ENCODE measurements around the gene CASP10.

CASP10 gene

DNA sequence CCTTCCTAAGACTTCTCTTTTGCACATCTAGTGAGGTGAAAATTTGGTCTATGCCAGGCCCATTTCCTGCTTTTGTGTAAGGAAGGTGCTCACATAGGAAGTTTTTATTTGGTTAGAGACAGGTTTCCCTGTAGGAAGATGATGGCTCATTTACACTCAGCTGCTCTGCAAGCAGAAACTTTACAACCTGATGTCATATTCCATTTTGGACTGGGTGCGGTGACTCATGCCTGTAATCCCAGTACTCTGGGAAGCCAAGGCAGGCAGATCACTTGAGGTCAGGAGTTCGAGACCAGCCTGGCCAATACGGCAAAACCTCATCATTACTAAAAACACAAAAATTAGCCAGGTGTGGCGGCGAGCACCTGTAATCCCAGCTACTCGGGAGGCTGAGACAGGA lies 35.8 kb downstream of the CASP10 start:
- Histone ChIP-seq H3K14ac (ENCODE audit: low read length in 2 of 2) (no peak overlapping the region), H4K8ac (ENCODE audit: low read length) (no peak overlapping the region), H3K9me3 (ENCODE audit: control insufficient read depth, low read length) (no peaks in the 10 kb centered on the region), H2BK15ac (ENCODE audit: low read depth, poor library complexity, severe bottlenecking) (no peak overlapping the region), H3K4me1 (ENCODE audit: control insufficient read depth, insufficient read depth, low read depth, low read length) (peaks cover 2% of the 10 kb centered on the region), H2AFZ (ENCODE audit: low read depth, low read length) (no peak overlapping the region), H2BK5ac (ENCODE audit: low read depth, low read length, poor library complexity, severe bottlenecking) (no peak overlapping the region), H3K23ac (ENCODE audit: low read length in 2 of 2) (no peak overlapping the region), H2BK12ac (ENCODE audit: low read length in 2 of 2) (no peak overlapping the region), H3K79me1 (replicated peaks; ENCODE audit: low read length, poor library complexity, severe bottlenecking) (no peaks in the 10 kb centered on the region), H3K27ac (ENCODE audit: low read length, poor library complexity, severe bottlenecking) (no peak overlapping the region), H3K18ac (ENCODE audit: low read depth in 1 of 2, low read length in 2 of 2) (no peak overlapping the region), H3K27me3 (ENCODE audit: control insufficient read depth in 1 of 2, insufficient read depth in 1 of 2, low read length in 2 of 2) (no peaks in the 10 kb centered on the region), H3K4me3 (ENCODE audit: insufficient read depth in 1 of 2, low read depth in 1 of 2, low read length in 2 of 2) (no peak overlapping the region), H2BK120ac (ENCODE audit: low read depth, low read length) (no peak overlapping the region), H3K4ac (ENCODE audit: low read depth in 1 of 2, low read length in 2 of 2) (no peak overlapping the region), H2AK5ac (ENCODE audit: low read length, severe bottlenecking) (no peak overlapping the region), H4K91ac (ENCODE audit: low read length) (no peak overlapping the region), H3K9ac (ENCODE audit: low read length) (no peak overlapping the region), H3K4me2 (ENCODE audit: low read length, poor library complexity, severe bottlenecking) (no peak overlapping the region), H3K36me3 (ENCODE audit: control insufficient read depth in 1 of 2, insufficient read depth in 2 of 2, low read depth in 1 of 2, low read length in 2 of 2) (peaks cover 0 to 11% of the 10 kb centered on the region in 2 experiments)
- WGBS = 97% methylated on average over 6 of the region's 6 CpGs
- no peak for DNase-seq

DNA sequence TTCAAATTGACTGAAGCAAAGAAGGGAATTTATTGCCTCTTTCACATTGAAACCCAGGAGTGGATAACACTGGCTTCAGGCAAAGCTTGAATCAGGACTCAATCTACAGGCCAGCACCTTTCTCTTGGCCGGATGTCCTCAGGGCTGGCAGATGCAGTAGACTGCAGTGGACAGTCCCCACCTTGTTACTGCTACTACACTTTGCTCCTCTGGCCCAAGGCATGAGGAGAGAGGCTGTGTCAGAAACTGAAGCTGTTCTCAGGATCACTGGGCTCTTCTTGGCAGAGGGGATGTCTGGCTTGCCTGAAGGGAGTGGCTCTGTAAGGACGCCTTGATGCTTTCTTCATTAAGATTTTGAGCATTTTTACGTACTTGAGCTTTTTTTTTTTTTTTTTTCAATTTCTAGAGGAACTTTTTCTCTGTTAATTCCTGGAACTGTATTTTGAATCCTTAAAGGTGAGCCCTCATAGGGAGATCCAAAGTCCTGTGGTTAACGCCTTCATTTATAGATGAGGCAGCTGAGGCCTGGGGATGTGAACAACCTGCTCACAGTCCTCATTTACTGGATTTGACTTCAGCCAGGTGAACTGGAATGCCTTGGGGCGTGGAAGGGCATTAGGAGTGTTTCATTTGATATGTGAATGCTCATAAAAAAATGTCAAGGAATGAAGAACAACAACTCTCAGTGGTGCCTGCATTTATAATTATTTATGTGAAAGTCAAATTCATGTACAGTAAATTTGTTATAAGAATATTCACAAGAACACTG lies 36.6 kb downstream of the CASP10 start:
- Histone ChIP-seq H3K14ac (ENCODE audit: low read length in 2 of 2) (no peak overlapping the region), H3K9ac (ENCODE audit: low read length) (no peak overlapping the region), H3K36me3 (ENCODE audit: control insufficient read depth in 1 of 2, insufficient read depth in 2 of 2, low read depth in 1 of 2, low read length in 2 of 2) (peaks cover 0 to 11% of the 10 kb centered on the region in 2 experiments), H3K18ac (ENCODE audit: low read depth in 1 of 2, low read length in 2 of 2) (no peak overlapping the region), H3K27ac (ENCODE audit: low read length, poor library complexity, severe bottlenecking) (no peak overlapping the region), H3K4me1 (ENCODE audit: control insufficient read depth, insufficient read depth, low read depth, low read length) (peaks cover 2% of the 10 kb centered on the region), H3K4ac (ENCODE audit: low read depth in 1 of 2, low read length in 2 of 2) (no peak overlapping the region), H4K8ac (ENCODE audit: low read length) (no peak overlapping the region), H3K4me2 (ENCODE audit: low read length, poor library complexity, severe bottlenecking) (no peak overlapping the region), H2BK120ac (ENCODE audit: low read depth, low read length) (no peak overlapping the region), H3K4me3 (ENCODE audit: insufficient read depth in 1 of 2, low read depth in 1 of 2, low read length in 2 of 2) (no peak overlapping the region), H3K23ac (ENCODE audit: low read length in 2 of 2) (no peak overlapping the region), H2AFZ (ENCODE audit: low read depth, low read length) (no peak overlapping the region), H2AK5ac (ENCODE audit: low read length, severe bottlenecking) (no peak overlapping the region), H2BK5ac (ENCODE audit: low read depth, low read length, poor library complexity, severe bottlenecking) (no peak overlapping the region), H3K9me3 (ENCODE audit: control insufficient read depth, low read length) (no peaks in the 10 kb centered on the region), H3K79me1 (replicated peaks; ENCODE audit: low read length, poor library complexity, severe bottlenecking) (no peaks in the 10 kb centered on the region), H2BK15ac (ENCODE audit: low read depth, poor library complexity, severe bottlenecking) (no peak overlapping the region), H3K27me3 (ENCODE audit: control insufficient read depth in 1 of 2, insufficient read depth in 1 of 2, low read length in 2 of 2) (no peaks in the 10 kb centered on the region), H2BK12ac (ENCODE audit: low read length in 2 of 2) (no peak overlapping the region), H4K91ac (ENCODE audit: low read length) (no peak overlapping the region)
- DNase-seq = no peak
- WGBS = 83% methylated on average over 4 of the region's 5 CpGs

DNA sequence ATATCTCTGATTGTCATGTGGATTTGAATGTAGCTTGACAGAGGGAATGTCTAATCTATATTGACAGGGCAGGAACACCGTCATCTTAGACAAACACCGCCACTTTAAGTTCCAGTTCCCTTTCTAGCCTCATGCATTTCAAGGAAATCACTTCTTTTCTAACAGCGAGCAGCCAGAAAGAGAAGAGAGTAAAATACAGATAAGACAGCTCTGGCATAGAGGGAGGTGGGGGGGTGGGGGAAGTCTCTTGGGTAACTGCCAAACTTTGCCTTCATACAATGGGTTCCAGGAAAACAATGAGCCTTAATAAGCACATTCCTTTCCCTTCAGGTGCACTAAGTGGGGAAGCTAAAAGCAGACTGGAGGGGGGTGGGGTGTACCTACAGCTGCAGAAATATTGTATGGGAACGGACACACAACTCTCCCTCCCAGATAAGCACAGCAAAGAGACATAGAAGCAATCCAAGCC lies 37.2 kb downstream of the CASP10 start:
- Histone ChIP-seq H2AK5ac (ENCODE audit: low read length, severe bottlenecking) (no peak overlapping the region), H2BK15ac (ENCODE audit: low read depth, poor library complexity, severe bottlenecking) (no peak overlapping the region), H3K27me3 (ENCODE audit: control insufficient read depth in 1 of 2, insufficient read depth in 1 of 2, low read length in 2 of 2) (no peaks in the 10 kb centered on the region), H3K4me3 (ENCODE audit: insufficient read depth in 1 of 2, low read depth in 1 of 2, low read length in 2 of 2) (no peak overlapping the region), H2BK120ac (ENCODE audit: low read depth, low read length) (no peak overlapping the region), H3K23ac (ENCODE audit: low read length in 2 of 2) (no peak overlapping the region), H4K91ac (ENCODE audit: low read length) (no peak overlapping the region), H2AFZ (ENCODE audit: low read depth, low read length) (no peak overlapping the region), H3K4ac (ENCODE audit: low read depth in 1 of 2, low read length in 2 of 2) (no peak overlapping the region), H3K14ac (ENCODE audit: low read length in 2 of 2) (no peak overlapping the region), H3K9ac (ENCODE audit: low read length) (no peak overlapping the region), H3K4me1 (ENCODE audit: control insufficient read depth, insufficient read depth, low read depth, low read length) (peaks cover 2% of the 10 kb centered on the region), H3K79me1 (replicated peaks; ENCODE audit: low read length, poor library complexity, severe bottlenecking) (no peaks in the 10 kb centered on the region), H3K9me3 (ENCODE audit: control insufficient read depth, low read length) (no peaks in the 10 kb centered on the region), H2BK5ac (ENCODE audit: low read depth, low read length, poor library complexity, severe bottlenecking) (no peak overlapping the region), H2BK12ac (ENCODE audit: low read length in 2 of 2) (no peak overlapping the region), H4K8ac (ENCODE audit: low read length) (no peak overlapping the region), H3K27ac (ENCODE audit: low read length, poor library complexity, severe bottlenecking) (no peak overlapping the region), H3K4me2 (ENCODE audit: low read length, poor library complexity, severe bottlenecking) (no peak overlapping the region), H3K18ac (ENCODE audit: low read depth in 1 of 2, low read length in 2 of 2) (no peak overlapping the region), H3K36me3 (ENCODE audit: control insufficient read depth in 1 of 2, insufficient read depth in 2 of 2, low read depth in 1 of 2, low read length in 2 of 2) (peaks cover 0 to 11% of the 10 kb centered on the region in 2 experiments)
- 100% methylated on average over 2 of the region's 4 CpGs for WGBS
- no peak for DNase-seq

DNA sequence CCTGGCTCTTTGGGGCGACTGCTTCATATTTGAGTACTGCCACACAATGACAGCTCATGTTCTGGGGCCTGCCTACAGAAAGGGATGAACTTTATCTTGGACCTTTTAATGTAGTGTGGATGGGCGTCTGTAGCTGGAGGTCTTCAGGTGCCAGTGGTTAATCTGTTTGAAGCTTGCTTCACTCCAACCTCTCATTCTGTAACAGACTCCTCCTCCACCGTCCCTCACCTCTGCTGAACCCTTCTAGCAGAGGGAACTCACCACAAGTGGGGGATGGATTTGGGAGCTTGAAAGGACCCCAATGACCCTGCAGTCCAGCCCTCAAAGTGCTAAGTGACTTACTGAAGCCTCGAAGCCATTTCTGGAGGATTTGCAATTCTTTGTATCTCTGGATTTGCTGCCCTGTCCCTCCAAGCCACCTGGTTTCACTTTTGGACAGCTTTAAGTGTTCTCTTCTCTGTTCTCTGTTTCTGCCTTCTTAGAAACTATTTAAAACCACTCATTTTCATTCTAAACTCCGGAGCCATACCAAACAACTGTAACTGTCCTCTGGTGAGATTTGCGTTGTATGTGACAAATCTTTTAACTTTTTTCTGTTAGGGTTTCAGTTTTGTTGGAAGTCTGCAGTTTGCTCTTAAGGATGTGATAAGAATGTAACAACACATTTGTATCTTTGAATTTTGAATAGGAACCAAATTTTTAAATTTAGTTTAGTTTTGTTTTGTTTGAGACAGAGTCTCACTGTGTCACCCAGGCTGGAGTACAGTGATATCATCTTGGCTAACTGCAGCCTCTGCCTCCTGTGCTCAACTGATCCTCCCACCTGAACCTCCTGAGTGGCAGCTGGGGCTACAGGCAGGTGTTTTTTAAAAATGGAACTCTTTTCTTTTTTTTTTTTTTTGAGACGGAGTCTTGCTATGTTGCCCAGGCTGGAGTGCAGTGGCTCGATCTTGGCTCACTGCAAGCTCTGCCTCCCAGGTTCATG lies 40.4 kb downstream of the CASP10 start:
- Histone ChIP-seq H3K4me3 (ENCODE audit: insufficient read depth in 1 of 2, low read depth in 1 of 2, low read length in 2 of 2) (no peak overlapping the region), H3K36me3 (ENCODE audit: control insufficient read depth in 1 of 2, insufficient read depth in 2 of 2, low read depth in 1 of 2, low read length in 2 of 2) (peaks cover 0 to 5% of the 10 kb centered on the region in 2 experiments), H2AK5ac (ENCODE audit: low read length, severe bottlenecking) (no peak overlapping the region), H2BK15ac (ENCODE audit: low read depth, poor library complexity, severe bottlenecking) (no peak overlapping the region), H4K8ac (ENCODE audit: low read length) (no peak overlapping the region), H3K79me1 (replicated peaks; ENCODE audit: low read length, poor library complexity, severe bottlenecking) (no peaks in the 10 kb centered on the region), H3K4me2 (ENCODE audit: low read length, poor library complexity, severe bottlenecking) (no peak overlapping the region), H3K4ac (ENCODE audit: low read depth in 1 of 2, low read length in 2 of 2) (no peak overlapping the region), H2BK120ac (ENCODE audit: low read depth, low read length) (no peak overlapping the region), H3K4me1 (ENCODE audit: control insufficient read depth, insufficient read depth, low read depth, low read length) (peaks cover 2% of the 10 kb centered on the region), H3K27ac (ENCODE audit: low read length, poor library complexity, severe bottlenecking) (no peak overlapping the region), H3K27me3 (ENCODE audit: control insufficient read depth in 1 of 2, insufficient read depth in 1 of 2, low read length in 2 of 2) (no peaks in the 10 kb centered on the region), H3K18ac (ENCODE audit: low read depth in 1 of 2, low read length in 2 of 2) (no peak overlapping the region), H4K91ac (ENCODE audit: low read length) (no peak overlapping the region), H2AFZ (ENCODE audit: low read depth, low read length) (no peak overlapping the region), H3K9ac (ENCODE audit: low read length) (peak overlapping the region; percentile 30), H3K23ac (ENCODE audit: low read length in 2 of 2) (no peak overlapping the region), H3K14ac (ENCODE audit: low read length in 2 of 2) (no peak overlapping the region), H2BK12ac (ENCODE audit: low read length in 2 of 2) (no peak overlapping the region), H2BK5ac (ENCODE audit: low read depth, low read length, poor library complexity, severe bottlenecking) (no peak overlapping the region), H3K9me3 (ENCODE audit: control insufficient read depth, low read length) (no peaks in the 10 kb centered on the region)
- 89% methylated on average over 4 of the region's 8 CpGs for WGBS
- no peak for DNase-seq
